Measurements from ENCODE around the gene AFAP1.

DNA sequence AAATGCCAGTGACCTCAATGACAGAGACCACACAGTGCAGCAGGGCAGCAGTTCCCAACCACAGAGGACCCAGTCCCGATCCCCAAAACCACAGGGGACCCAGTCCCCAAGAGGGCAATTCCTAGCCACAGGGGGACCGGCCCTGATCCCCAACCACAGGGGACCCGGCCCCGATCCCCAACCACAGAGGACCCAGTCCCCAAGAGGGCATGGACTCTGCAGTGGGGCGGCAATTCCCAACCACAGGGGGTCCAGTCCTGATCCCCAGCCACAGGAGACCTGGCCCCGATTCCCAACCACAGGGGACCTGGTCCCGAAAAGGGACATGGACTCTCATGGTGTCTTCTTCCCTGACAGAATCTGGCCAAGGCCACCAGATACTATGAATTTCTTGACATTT lies 136.3 kb downstream of the AFAP1 start:
- no peak for TF ChIP-seq ELF4 (IDR thresholded peaks at IDR 0.05)
- no peak for TF ChIP-seq SP1 (IDR thresholded peaks at IDR 0.05)
- no peak for TF ChIP-seq TARDBP (IDR thresholded peaks at IDR 0.05)
